GM19099 (cell line): ENCODE measurements around the gene AHNAK.

Experiments
- POLR2A ChIP-seq: IDR thresholded peaks from 3 replicates; pipeline ENCODE4 v1.6.1; 2011; ENCODE audit warnings: low read depth; ENCODE audit not compliant: insufficient read length; ENCODE audit errors: extremely low read depth

AHNAK gene

GRCh38 chr11:62468577-62468976 lies 78.0 kb downstream of the AHNAK start:
- no peak for TF ChIP-seq POLR2A

DNA sequence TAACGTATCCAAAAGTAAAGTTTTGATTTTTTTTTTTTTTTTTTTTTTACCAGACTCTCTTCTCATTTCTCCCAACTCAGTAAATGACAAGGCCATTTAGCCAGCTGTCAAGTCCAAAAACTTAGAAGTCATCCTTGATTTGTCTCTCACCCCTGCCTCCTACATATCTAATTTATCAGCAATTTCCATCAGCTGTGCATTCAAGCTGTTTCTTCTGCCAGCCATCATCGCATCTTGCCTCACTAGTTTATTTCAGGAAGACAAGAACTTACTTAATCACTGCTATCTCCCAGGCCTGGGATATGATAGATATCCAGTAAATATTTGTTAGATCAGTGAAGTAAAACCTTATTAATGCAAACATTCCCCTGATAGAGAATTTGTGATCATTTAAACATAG lies 80.2 kb downstream of the AHNAK start:
- no peak for TF ChIP-seq POLR2A

GRCh38 chr11:62464655-62465054 lies 82.0 kb downstream of the AHNAK start:
- no peak for TF ChIP-seq POLR2A

DNA sequence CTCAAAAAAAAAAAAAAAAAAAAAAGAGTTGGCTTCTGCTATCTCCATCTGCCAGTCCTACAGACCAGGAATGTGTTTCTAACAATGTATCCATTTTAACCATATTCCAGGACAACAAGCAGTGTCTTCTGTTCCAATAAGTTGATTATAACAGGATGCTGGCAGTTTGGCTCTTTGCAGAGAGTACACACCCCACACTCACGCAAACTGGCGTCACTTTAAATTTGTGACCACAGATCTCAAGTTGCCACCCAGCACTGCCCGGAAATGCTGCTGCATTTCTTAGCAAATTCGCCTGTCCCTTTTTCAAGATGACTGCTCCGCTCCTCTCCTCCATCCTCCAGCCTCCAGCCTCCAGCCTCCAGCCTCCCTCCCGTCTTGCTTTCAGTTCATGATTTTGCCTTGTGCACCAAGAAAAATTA lies 83.5 kb downstream of the AHNAK start:
- no peak for TF ChIP-seq POLR2A

GRCh38 chr11:62462508-62462892 lies 84.1 kb downstream of the AHNAK start:
- TF ChIP-seq POLR2A, result no peak

DNA sequence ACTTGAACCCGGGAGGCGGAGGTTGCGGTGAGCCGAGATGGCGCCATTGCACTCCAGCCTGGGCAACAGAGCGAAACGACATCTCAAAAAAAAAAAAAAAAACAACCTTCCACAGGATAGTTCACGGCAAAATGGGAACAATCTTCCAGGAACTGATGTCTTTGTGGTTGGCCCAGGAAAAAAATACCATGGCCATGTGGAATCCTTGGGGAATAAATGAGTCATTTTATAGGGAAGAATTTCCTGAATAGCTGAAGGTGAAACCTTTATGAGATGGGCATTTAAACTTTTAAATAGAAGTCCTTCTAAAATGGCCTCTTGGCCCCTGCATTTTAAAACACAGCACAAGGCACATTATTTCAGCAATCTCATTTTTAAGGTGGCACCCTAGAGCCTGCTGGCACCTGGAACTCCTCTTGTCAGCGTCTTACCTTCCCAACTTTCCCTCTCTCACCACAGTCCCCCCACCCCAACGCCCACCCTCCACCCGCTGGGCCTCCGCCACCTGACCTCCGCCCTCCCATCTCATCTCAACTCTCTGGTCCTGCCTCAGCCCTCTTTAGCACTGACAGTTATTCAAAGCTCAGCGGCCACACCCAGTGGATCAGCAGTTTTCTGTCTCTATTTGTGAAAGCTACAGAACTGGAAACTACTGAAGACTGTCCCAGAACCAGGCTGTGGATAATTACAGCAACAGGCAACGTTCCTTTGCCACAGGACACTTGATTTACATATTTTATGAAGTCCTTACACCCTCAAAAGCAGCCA lies 84.7 kb downstream of the AHNAK start:
- no peak for TF ChIP-seq POLR2A

GRCh38 chr11:62459080-62459479 lies 87.5 kb downstream of the AHNAK start:
- TF ChIP-seq POLR2A, result no peak

DNA sequence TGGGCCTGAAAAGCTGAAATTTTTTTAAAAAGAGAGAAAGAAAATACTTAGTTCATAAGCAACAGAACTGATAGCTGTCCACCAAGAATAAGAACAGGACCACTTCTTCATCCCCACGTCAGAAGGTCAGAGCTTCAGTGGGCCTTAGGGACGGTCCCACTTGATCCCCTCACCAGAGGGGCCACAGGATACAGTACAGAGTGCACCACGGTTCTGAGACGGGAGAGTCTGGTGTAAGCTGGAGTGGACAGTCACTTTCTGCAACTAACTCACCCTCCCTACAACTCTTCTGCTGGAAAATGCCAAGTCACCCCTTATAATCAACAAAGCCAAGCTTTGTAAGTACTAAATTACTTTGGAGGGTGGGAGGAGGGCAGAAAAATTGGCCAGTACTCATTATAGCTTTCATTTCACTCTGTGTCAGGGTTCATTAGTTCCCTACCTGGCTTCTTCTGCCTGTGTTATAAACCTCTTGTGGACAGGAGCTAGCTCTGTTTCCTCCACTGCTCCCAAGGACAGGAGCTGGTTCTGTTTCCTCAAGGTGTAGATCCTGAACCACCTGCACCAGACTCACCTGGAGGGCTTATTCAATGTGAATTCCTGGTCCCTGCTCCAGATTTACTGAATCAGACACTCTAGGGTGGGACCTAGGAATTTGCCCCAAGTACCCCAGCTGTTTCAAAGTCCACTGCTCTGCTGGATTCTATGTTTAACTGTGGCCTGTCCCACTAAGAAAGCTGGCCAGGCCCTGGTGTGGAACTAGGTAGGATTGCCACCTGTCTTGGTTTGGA lies 88.2 kb downstream of the AHNAK start:
- TF ChIP-seq POLR2A, result no peak

DNA sequence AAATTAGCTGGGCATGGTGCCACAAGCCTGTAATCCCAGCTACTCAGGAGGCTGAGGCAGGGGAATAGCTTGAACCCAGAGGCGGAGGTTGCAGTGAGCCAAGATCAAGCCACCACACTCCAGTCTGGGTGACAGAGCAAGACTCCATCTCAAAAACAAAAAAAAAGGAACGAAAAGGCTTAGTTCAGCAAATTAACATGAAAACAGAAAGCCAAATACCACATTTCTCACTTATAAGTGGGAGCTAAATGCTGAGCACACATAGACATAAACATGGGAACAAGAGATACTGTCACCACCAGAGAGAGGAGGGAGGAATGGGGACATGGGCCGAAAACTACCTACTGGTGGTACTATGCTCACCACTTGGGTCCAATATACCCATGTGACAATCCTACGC lies 89.1 kb downstream of the AHNAK start:
- TF ChIP-seq POLR2A, result no peak

DNA sequence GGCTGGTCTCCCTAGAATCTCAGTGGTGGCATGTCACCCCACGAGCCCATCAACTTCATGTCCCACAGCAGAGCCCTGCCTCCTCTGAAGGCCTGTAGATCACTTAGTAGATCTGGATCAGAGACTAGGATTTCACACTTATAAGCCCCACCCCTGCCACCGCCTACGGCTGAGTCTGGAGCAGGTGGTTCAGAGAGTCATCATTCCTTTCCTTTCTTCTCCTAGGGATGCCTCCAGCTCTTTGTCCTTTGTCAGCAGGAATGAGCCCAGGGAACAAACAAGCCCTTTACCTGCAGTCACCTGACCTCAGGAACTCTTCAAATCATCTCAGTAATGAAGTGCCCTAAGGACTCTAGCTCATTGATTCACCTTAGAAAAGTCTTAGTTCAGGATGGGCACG lies 90.0 kb downstream of the AHNAK start:
- TF ChIP-seq POLR2A, result no peak

DNA sequence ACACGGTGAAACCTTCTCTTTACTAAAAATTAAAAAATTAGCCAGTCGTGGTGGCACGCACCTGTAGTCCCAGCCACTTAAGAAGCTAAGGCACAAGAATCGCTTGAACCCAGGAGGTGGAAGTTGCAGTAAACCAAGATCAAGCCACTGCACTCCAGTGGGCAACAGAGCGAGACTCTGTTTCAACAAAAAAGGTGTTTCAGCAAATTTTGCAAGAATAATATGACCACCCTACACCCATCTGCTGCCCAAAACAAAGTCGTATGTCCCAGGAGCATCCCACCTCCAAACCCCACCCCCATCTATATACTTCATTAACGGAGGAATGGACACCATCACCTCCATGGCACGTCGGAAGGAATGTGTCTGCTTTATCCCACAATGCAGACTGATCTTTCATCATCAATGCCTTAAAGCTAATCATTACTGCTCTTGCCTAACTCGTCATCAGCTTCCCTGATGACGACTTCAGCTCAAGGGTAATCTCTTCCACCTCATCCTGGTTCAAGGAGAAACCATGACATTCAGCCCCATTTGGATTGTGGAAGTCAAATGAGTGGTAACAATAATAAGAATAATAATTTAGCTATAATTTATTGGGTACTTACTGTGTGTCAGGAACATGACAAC lies 93.7 kb downstream of the AHNAK start:
- no peak for TF ChIP-seq POLR2A

- TF ChIP-seq POLR2A, result no peak
These were observed 94.3 kb downstream of the AHNAK start for GRCh38 chr11:62452261-62452660.

GRCh38 chr11:62451241-62451621 lies 95.4 kb downstream of the AHNAK start:
- no peak for TF ChIP-seq POLR2A

DNA sequence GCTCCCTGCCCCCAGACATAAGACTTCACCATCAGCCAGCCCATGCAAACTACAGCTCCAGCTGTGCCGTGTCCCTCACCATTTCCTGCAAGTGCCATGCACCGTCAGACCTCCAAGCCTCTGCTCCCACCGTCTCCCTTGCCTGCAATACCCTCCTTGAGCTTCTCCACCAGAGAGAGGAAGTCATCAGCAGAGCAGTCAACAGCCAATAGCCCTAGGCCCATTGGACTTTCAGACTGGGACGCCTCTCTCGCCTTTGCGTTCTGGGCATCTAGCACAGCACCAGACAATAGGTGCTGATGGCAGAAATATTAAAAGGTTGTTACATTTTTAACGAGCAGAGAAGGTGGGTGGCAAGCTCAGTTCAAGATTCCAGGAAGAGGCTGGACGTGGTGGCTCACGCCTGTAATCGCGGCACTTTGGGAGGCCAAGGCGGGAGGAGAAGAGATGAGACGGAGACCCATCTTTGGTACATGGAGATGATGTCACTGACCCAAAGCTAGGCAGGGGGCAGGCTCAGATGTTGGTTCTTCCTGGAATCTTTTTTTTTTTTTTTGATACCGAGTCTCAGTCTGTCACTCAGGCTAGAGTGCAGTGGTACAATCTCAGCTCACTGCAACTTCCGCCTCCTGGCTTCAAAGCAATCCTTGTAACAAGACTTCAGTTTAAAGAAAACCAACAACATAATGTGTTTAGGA lies 95.9 kb downstream of the AHNAK start:
- TF ChIP-seq POLR2A, result no peak

DNA sequence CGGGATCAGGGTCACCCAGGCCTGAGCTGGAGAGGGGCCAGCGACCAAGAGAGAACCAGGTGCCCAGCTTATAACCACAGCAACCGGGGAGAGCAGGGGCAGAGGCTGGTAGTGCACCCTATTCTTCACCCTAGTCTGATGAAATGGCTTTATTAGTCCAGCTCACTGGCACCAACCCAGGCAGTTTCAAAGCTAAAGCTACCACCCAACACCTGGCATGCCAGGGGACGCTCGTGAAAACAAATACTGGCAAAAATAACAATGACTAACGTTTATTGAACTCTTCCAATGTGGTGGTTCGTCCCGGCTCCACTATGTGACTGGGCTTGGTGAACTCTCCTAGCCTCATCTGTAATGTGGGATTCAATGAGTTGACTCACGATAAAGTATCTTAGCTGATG lies 97.2 kb downstream of the AHNAK start:
- TF ChIP-seq POLR2A, result no peak
